Measurements from ENCODE around the gene ITPRIP. TPM values are rescaled to one million over a fixed set of nuclear protein-coding genes. Genes with fewer than 3 reads are reported as not detected.

The ITPRIP gene
- total RNA-seq, 1 experiment from 2014 or later, result 22.5 TPM

DNA sequence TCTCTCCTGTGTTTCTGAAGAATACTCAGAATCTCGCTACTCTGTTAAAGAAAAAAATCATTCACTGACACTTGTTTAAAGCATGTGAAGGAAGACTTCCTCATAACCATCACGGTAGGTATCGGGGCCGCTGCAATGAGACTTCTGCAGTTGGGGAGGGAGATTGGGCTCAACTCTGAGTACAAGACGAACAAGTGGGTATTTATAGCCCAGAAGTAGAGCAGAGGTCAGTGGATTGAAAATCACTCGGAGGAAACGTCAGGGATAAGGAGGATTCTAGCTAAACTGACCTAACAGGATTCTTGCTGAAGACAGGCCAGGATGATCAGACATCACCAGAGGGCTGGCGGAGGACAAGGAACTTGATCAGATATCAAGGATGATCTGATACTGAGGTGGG, 33.3 kb downstream of the ITPRIP start:
- H3K18ac ChIP-seq (ENCODE audit: insufficient read length, low read depth, low read length), result no peak overlapping the region
- no peak overlapping the region for H2AK5ac ChIP-seq (ENCODE audit: insufficient read length, low read length)
- no peak overlapping the region for H2BK5ac ChIP-seq (ENCODE audit: insufficient read length, low read length)
- H3K23me2 ChIP-seq (ENCODE audit: insufficient read length, low read depth, low read length, poor library complexity, severe bottlenecking), result no peaks in the 10 kb centered on the region
- no peak overlapping the region for H3K9ac ChIP-seq (ENCODE audit: extremely low read depth, insufficient read length, low read length)
- Mint-ChIP-seq H3K9me3 (peaks cover 27% of the 10 kb centered on the region in 2 experiments), H3K4me3 (no peak overlapping the region; a peak in 1 of 5 replicates), H3K27ac (no peak overlapping the region; a peak in 1 of 7 replicates), H3K4me1 (peaks cover 18 to 20% of the 10 kb centered on the region in 2 experiments), H3K36me3 (ENCODE audit: insufficient read depth in 1 of 3, low read depth in 3 of 3) (peaks cover 18 to 24% (median 18%) of the 10 kb centered on the region in 3 experiments), H3K27me3 (ENCODE audit: low read depth) (no peaks in the 10 kb centered on the region; the same call in none of the 2 replicates)
- H3T11ph ChIP-seq (ENCODE audit: low read length), result no peak overlapping the region
- H2BK12ac ChIP-seq (ENCODE audit: insufficient read length, low read depth, low read length), result no peak overlapping the region
- no peaks in the 10 kb centered on the region for H3K27me3 ChIP-seq (ENCODE audit: insufficient read depth, low read length)
- no peak overlapping the region for H2BK20ac ChIP-seq (ENCODE audit: low read depth, low read length, poor library complexity, severe bottlenecking)
- no peaks in the 10 kb centered on the region for H3K4me1 ChIP-seq (ENCODE audit: insufficient read depth, low read length)
- no peak overlapping the region for H4K5ac ChIP-seq (ENCODE audit: insufficient read length, low read depth, low read length)
- no peak overlapping the region for H4K8ac ChIP-seq (replicated peaks; ENCODE audit: insufficient read length, low read depth, low read length)
- no peak overlapping the region for H3K4ac ChIP-seq (ENCODE audit: low read depth, low read length)
- H3K23ac ChIP-seq (ENCODE audit: insufficient read length, low read depth, low read length), result no peak overlapping the region
- no peak for DNase-seq
- no peak overlapping the region for H3K4me2 ChIP-seq (ENCODE audit: insufficient read depth, insufficient read length, low read length)
- no peaks in the 10 kb centered on the region for H3K79me2 ChIP-seq (ENCODE audit: insufficient read depth, low read length)
- no CpG with 5 or more reads among the region's 8 CpGs for WGBS (ENCODE audit: extremely low coverage, insufficient read length, low lambda C conversion rate)
- H3K9me3 ChIP-seq (ENCODE audit: control insufficient read depth, low read depth, low read length), result peaks cover 5% of the 10 kb centered on the region
- H3K56ac ChIP-seq (ENCODE audit: insufficient read length, low read depth, low read length), result no peak overlapping the region
- no peak overlapping the region for H3K14ac ChIP-seq (ENCODE audit: insufficient read depth, low read length)
- H2BK15ac ChIP-seq (ENCODE audit: low read depth, low read length), result no peak overlapping the region
- no peak overlapping the region for H3K27ac ChIP-seq (ENCODE audit: insufficient read length, low read depth, low read length)
- H2BK120ac ChIP-seq (ENCODE audit: low read depth, low read length, poor library complexity, severe bottlenecking), result no peak overlapping the region
- no peak overlapping the region for H4K91ac ChIP-seq (ENCODE audit: insufficient read length, low read depth, low read length)
- H2AFZ ChIP-seq (ENCODE audit: low read length), result no peak overlapping the region
- no peaks in the 10 kb centered on the region for H4K20me1 ChIP-seq (ENCODE audit: control insufficient read depth, insufficient read depth, insufficient read length)
- TF ChIP-seq, protein P1, sequence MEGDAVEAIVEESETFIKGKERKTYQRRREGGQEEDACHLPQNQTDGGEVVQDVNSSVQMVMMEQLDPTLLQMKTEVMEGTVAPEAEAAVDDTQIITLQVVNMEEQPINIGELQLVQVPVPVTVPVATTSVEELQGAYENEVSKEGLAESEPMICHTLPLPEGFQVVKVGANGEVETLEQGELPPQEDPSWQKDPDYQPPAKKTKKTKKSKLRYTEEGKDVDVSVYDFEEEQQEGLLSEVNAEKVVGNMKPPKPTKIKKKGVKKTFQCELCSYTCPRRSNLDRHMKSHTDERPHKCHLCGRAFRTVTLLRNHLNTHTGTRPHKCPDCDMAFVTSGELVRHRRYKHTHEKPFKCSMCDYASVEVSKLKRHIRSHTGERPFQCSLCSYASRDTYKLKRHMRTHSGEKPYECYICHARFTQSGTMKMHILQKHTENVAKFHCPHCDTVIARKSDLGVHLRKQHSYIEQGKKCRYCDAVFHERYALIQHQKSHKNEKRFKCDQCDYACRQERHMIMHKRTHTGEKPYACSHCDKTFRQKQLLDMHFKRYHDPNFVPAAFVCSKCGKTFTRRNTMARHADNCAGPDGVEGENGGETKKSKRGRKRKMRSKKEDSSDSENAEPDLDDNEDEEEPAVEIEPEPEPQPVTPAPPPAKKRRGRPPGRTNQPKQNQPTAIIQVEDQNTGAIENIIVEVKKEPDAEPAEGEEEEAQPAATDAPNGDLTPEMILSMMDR (conservative IDR thresholded peaks at IDR 0.05), result no peak
- H3K79me1 ChIP-seq (ENCODE audit: insufficient read depth, low read depth, low read length, poor library complexity, severe bottlenecking), result no peaks in the 10 kb centered on the region
